K562 (cell line): ENCODE results near the gene PPP2R5A. TPM values are rescaled to one million over a fixed set of nuclear protein-coding genes. Genes with fewer than 3 reads are reported as not detected.

Experiments
- EHMT2 ChIP-seq: fragments of 450-650 bp; IDR thresholded peaks from 2 replicates; pipeline ENCODE4 v1.6.1; 2018; ENCODE audit warnings: antibody characterized with exemption
- FOS ChIP-seq: IDR thresholded peaks from 3 replicates; pipeline ENCODE4 v1.6.1; 2011; ENCODE audit not compliant: insufficient read length; ENCODE audit errors: extremely low read depth
- GTF2F1 ChIP-seq: IDR thresholded peaks from 2 replicates; pipeline ENCODE4 v1.6.1; 2011; ENCODE audit warnings: low read depth, low read length, improper control_type of control experiment
- HBP1 ChIP-seq: fragments of 450-650 bp; formaldehyde crosslinking; IDR thresholded peaks from 2 replicates; pipeline ENCODE4 v1.4.0; 2022; ENCODE audit warnings: missing genetic modification characterization
- LARP7 ChIP-seq: fragments of 450-650 bp; IDR thresholded peaks from 2 replicates; pipeline ENCODE4 v1.6.1; 2016
- RFX1 ChIP-seq: fragments of 450-650 bp; IDR thresholded peaks from 2 replicates; pipeline ENCODE4 v1.6.1; 2016; ENCODE audit warnings: mild to moderate bottlenecking, moderate library complexity
- RNF219 ChIP-seq: fragments of 250-450 bp; sonication (Bioruptor Pico); IDR thresholded peaks from 2 replicates; pipeline ENCODE4 v1.5.0; 2022; ENCODE audit warnings: mild to moderate bottlenecking
- SNAPC5 ChIP-seq: fragments of 250-450 bp; sonication (Bioruptor Pico); IDR thresholded peaks from 2 replicates; pipeline ENCODE4 v1.8.0; 2021; ENCODE audit warnings: moderate library complexity, mild to moderate bottlenecking, inconsistent platforms
- SREBF1 ChIP-seq: fragments of 150-350 bp; IDR thresholded peaks from 2 replicates; pipeline ENCODE4 v1.6.1; 2014; ENCODE audit warnings: antibody characterized with exemption, low read depth, low read length, borderline replicate concordance
- TARDBP ChIP-seq: fragments of 450-650 bp; IDR thresholded peaks from 2 replicates; pipeline ENCODE4 v1.6.1; 2016
- TEAD2 ChIP-seq: fragments of 450-650 bp; IDR thresholded peaks from 2 replicates; pipeline ENCODE4 v1.6.1; 2016; ENCODE audit warnings: missing genetic modification characterization, control low read depth, missing compliant biosample characterization
- ZBTB17 ChIP-seq: fragments of 450-650 bp; formaldehyde crosslinking; IDR thresholded peaks from 2 replicates; pipeline ENCODE4 v1.4.0; 2020; ENCODE audit warnings: mild to moderate bottlenecking
- ZNF778 ChIP-seq: fragments of 450-650 bp; formaldehyde crosslinking; IDR thresholded peaks from 2 replicates; pipeline ENCODE4 v1.4.0; 2020; ENCODE audit warnings: mild to moderate bottlenecking, moderate library complexity
- polyA plus RNA-seq, 8 experiments: library from polyadenylated mRNA; depleted of rRNA in 4 of 8; stranded (reverse) in 5 of 8; unstranded in 3 of 8; fragments of >200 nt; fragmentation: Nextera tagmentation in 2 of 8; fragmentation: Illumina TruSeq in 1 of 8; extraction: Ambion mirVana in 2 of 8; extraction: Trizol in 1 of 8; gene quantifications; 2 replicates each; pipeline versions ENCODE4 v1.2.1 to v1.2.3, GENCODE V29; 2011 to 2014; ENCODE audit warnings: inconsistent platforms in 1 of 8, missing spikeins in 1 of 8
- total RNA-seq, 7 experiments: library from RNA; depleted of rRNA in 6 of 7; stranded (reverse); fragments of >200 nt in 6 of 7; fragmentation: Illumina TruSeq in 2 of 7; extraction: Trizol in 2 of 7; gene quantifications; 2 replicates each; pipeline versions ENCODE4 v1.2.1 to v1.2.3, GENCODE V29; 2011 to 2021; ENCODE audit warnings: low replicate concordance in 1 of 7
- TF ChIP-seq, protein P1 (sequence below): fragments of 200-800 bp; sonication (Bioruptor generic); IDR thresholded peaks from 2 replicates; pipeline ENCODE4 v1.6.1; 2017; ENCODE audit warnings: missing genetic modification characterization, missing compliant biosample characterization
- TF ChIP-seq, protein P2 (sequence below): fragments of 200-800 bp; sonication (Bioruptor generic); IDR thresholded peaks from 2 replicates; pipeline ENCODE4 v1.6.1; 2016; ENCODE audit warnings: missing genetic modification characterization, missing compliant biosample characterization
- TF ChIP-seq, protein P3 (sequence below): IDR thresholded peaks from 2 replicates; pipeline ENCODE4 v1.6.1; 2014; ENCODE audit warnings: antibody characterized with exemption

The PPP2R5A gene
- total and polyA plus RNA-seq, 9 of the 15 experiments (the other 6 are each of a cell fraction or from before 2014, with no cell fraction given) = 26.9 to 106 (median 64.3) TPM

DNA sequence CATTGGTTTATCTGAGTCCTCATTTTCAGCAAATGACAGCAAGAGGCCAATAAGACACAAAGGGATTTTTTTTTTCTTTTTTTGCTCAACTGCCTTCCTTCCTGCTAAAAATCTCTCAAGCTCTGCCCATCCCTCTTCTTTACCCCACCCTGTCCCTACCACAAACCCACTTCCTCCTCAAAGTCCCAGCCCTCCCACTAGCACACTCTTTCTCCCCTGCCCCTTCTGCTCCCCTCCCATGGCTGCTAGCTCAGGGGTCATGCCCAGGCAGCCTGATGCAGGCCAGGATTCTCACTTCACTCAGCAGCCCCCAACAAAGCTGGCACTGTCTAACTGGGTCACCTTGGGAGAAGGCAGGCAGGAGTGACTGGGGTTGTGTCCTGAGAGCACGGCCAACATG, 28.8 kb upstream of the PPP2R5A start (continued):
- TF ChIP-seq HBP1 (CRISPR knock-in tag) (no peak), RFX1 (no peak), ZBTB17 (CRISPR knock-in tag) (0 out of 2 replicates have a peak, but pooled peaks have one; percentile 27), TEAD2 (tag) (no peak), SNAPC5 (CRISPR knock-in tag) (no peak), RNF219 (CRISPR knock-in tag) (no peak), EHMT2 (no peak), SREBF1 (no peak), GTF2F1 (no peak), FOS (no peak), LARP7 (no peak), ZNF778 (CRISPR knock-in tag) (no peak), TARDBP (no peak)
- TF ChIP-seq, protein P1, sequence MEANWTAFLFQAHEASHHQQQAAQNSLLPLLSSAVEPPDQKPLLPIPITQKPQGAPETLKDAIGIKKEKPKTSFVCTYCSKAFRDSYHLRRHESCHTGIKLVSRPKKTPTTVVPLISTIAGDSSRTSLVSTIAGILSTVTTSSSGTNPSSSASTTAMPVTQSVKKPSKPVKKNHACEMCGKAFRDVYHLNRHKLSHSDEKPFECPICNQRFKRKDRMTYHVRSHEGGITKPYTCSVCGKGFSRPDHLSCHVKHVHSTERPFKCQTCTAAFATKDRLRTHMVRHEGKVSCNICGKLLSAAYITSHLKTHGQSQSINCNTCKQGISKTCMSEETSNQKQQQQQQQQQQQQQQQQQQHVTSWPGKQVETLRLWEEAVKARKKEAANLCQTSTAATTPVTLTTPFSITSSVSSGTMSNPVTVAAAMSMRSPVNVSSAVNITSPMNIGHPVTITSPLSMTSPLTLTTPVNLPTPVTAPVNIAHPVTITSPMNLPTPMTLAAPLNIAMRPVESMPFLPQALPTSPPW (CRISPR knock-in tag) = no peak; the same call in 1 of the 2 replicates
- TF ChIP-seq, protein P2, sequence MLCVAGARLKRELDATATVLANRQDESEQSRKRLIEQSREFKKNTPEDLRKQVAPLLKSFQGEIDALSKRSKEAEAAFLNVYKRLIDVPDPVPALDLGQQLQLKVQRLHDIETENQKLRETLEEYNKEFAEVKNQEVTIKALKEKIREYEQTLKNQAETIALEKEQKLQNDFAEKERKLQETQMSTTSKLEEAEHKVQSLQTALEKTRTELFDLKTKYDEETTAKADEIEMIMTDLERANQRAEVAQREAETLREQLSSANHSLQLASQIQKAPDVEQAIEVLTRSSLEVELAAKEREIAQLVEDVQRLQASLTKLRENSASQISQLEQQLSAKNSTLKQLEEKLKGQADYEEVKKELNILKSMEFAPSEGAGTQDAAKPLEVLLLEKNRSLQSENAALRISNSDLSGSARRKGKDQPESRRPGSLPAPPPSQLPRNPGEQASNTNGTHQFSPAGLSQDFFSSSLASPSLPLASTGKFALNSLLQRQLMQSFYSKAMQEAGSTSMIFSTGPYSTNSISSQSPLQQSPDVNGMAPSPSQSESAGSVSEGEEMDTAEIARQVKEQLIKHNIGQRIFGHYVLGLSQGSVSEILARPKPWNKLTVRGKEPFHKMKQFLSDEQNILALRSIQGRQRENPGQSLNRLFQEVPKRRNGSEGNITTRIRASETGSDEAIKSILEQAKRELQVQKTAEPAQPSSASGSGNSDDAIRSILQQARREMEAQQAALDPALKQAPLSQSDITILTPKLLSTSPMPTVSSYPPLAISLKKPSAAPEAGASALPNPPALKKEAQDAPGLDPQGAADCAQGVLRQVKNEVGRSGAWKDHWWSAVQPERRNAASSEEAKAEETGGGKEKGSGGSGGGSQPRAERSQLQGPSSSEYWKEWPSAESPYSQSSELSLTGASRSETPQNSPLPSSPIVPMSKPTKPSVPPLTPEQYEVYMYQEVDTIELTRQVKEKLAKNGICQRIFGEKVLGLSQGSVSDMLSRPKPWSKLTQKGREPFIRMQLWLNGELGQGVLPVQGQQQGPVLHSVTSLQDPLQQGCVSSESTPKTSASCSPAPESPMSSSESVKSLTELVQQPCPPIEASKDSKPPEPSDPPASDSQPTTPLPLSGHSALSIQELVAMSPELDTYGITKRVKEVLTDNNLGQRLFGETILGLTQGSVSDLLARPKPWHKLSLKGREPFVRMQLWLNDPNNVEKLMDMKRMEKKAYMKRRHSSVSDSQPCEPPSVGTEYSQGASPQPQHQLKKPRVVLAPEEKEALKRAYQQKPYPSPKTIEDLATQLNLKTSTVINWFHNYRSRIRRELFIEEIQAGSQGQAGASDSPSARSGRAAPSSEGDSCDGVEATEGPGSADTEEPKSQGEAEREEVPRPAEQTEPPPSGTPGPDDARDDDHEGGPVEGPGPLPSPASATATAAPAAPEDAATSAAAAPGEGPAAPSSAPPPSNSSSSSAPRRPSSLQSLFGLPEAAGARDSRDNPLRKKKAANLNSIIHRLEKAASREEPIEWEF (CRISPR knock-in tag) = no peak
- TF ChIP-seq, protein P3, sequence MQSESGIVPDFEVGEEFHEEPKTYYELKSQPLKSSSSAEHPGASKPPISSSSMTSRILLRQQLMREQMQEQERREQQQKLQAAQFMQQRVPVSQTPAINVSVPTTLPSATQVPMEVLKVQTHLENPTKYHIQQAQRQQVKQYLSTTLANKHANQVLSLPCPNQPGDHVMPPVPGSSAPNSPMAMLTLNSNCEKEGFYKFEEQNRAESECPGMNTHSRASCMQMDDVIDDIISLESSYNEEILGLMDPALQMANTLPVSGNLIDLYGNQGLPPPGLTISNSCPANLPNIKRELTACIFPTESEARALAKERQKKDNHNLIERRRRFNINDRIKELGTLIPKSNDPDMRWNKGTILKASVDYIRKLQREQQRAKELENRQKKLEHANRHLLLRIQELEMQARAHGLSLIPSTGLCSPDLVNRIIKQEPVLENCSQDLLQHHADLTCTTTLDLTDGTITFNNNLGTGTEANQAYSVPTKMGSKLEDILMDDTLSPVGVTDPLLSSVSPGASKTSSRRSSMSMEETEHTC = no peak
